Natural killer cell (primary cell): ENCODE data around the gene KAZN. TPM values are rescaled to one million over a fixed set of nuclear protein-coding genes. Genes with fewer than 3 reads are reported as not detected.

Experiments used
- ATAC-seq, 3 donors: fragments of 150-1000 bp in 2 of 3; fragments of 200-7000 bp in 1 of 3; cut with Tn5 transposase; 1 replicate in 1 of 3; 2 replicates in 2 of 3; pipeline ENCODE4 v1.10.0; 2021; ENCODE audit warnings: mild to moderate bottlenecking in 2 of 3, moderate library complexity in 2 of 3
- DNase-seq, 2 donors: peaks; one replicate each; pipeline versions ENCODE4 v3.0.0 to v3.0.0-alpha.2; 2013 to 2021; ENCODE audit warnings: mixed read lengths in 1 of 2
- H3K27ac ChIP-seq: one replicate; pipeline ENCODE4 v1.5.1; 2013; ENCODE audit warnings: mild to moderate bottlenecking, low read length
- H3K27me3 ChIP-seq: one replicate; pipeline ENCODE4 v1.6.1; 2013; ENCODE audit warnings: low read length; ENCODE audit not compliant: control insufficient read depth, insufficient read depth
- H3K36me3 ChIP-seq: one replicate; pipeline ENCODE4 v1.6.1; 2013; ENCODE audit warnings: low read length; ENCODE audit not compliant: control insufficient read depth, insufficient read depth
- H3K4me1 ChIP-seq: one replicate; pipeline ENCODE4 v1.6.1; 2013; ENCODE audit warnings: low read length; ENCODE audit not compliant: control insufficient read depth, insufficient read depth
- H3K4me3 ChIP-seq: one replicate; pipeline ENCODE4 v1.5.1; 2013; ENCODE audit warnings: low read length
- H3K9me3 ChIP-seq: one replicate; pipeline ENCODE4 v1.6.1; 2013; ENCODE audit warnings: low read length; ENCODE audit not compliant: control insufficient read depth, insufficient read depth
- H3K27ac Mint-ChIP-seq, 2 donors: one replicate each; pipeline ENCODE4 v1.8.0; 2022; ENCODE audit warnings: mild to moderate bottlenecking in 2 of 2, mixed read lengths in 2 of 2, moderate library complexity in 1 of 2
- H3K27me3 Mint-ChIP-seq, 2 donors: one replicate each; pipeline ENCODE4 v1.8.0; 2022; ENCODE audit warnings: low read depth in 2 of 2, mixed read lengths in 2 of 2
- H3K36me3 Mint-ChIP-seq: one replicate; pipeline ENCODE4 v1.8.0; 2022; ENCODE audit warnings: mixed read lengths
- H3K4me1 Mint-ChIP-seq, 2 donors: one replicate each; pipeline ENCODE4 v1.8.0; 2022; ENCODE audit warnings: mixed read lengths in 2 of 2
- H3K4me3 Mint-ChIP-seq: one replicate; pipeline ENCODE4 v1.8.0; 2022; ENCODE audit warnings: mild to moderate bottlenecking, moderate library complexity, mixed read lengths
- H3K9me3 Mint-ChIP-seq, 2 donors: one replicate each; pipeline ENCODE4 v1.8.0; 2022; ENCODE audit warnings: mixed read lengths in 2 of 2
- CTCF ChIP-seq: fragments of 200-600 bp; IDR thresholded peaks from one replicate; pipeline ENCODE4 v1.8.0; 2022; ENCODE audit warnings: antibody characterized with exemption
- WGBS: methylation state at CpG from one replicate; pipeline ENCODE4 v1.1.7; 2013; ENCODE audit warnings: missing lambda C conversion rate; ENCODE audit not compliant: insufficient coverage; 5-methylcytosine and 5-hydroxymethylcytosine counted together
- intact Hi-C: fragments of 100-400 bp; cut with micrococcal nuclease; formaldehyde crosslinking; loops from one replicate; pipeline ENCODE4 v1.14.2; 2022
- total RNA-seq, 4 donors: library from RNA; stranded (reverse); fragments of 120-200 nt in 1 of 4; gene quantifications; one replicate each; pipeline versions ENCODE4 v1.2.3 to v1.2.4, GENCODE V29; 2013 to 2022

The KAZN gene
- total RNA-seq, 3 donors from 2014 or later (not counting 1 experiment from before 2014, with no cell fraction given), result 1.2 to 2.0 (median 1.7) TPM

- Mint-ChIP-seq H3K4me1 (no peaks in the 10 kb centered on the region), H3K9me3 (no peaks in the 10 kb centered on the region), H3K4me3 (no peak overlapping the region), H3K27ac (no peak overlapping the region), H3K36me3 (no peaks in the 10 kb centered on the region), H3K27me3 (peaks cover 9 to 17% of the 10 kb centered on the region in 2 donors)
- H3K4me3 ChIP-seq, result no peak overlapping the region
- H3K27me3 ChIP-seq, result no peaks in the 10 kb centered on the region
- DNase-seq, result no peak
- no peaks in the 10 kb centered on the region for H3K4me1 ChIP-seq
- intact Hi-C loops, result no loop called here
- H3K36me3 ChIP-seq, result no peaks in the 10 kb centered on the region
- TF ChIP-seq CTCF, result no peak
- no peak for ATAC-seq
- H3K9me3 ChIP-seq, result no peaks in the 10 kb centered on the region
- H3K27ac ChIP-seq, result no peak overlapping the region
- 69% methylated on average over 2 of the region's 2 CpGs for WGBS
Measured at GRCh38 chr1:14661222-14661621, 62.7 kb downstream of the KAZN start.

DNA sequence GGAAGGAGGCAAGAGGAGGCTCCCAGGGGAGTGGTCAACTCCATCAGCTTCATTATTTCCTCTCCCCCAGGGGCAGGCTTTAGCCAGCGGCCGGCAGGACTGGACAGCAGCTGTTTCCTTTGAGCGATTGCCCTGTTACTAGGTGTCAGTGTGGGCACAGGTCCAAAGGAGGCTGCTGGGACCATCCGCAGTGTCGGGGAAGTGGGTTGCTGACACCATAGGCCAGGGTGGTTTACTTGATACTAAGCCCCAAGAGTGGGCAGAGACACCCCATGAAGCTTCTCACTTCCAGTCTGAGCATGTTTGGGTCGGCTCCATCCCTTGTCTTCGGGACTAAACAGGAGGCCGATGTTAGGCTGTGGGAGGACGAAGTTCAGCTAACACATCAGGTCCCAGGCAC lies 63.6 kb downstream of the KAZN start:
- Mint-ChIP-seq H3K27me3 (peaks cover 9 to 17% of the 10 kb centered on the region in 2 donors), H3K4me3 (no peak overlapping the region), H3K4me1 (no peaks in the 10 kb centered on the region), H3K27ac (no peak overlapping the region), H3K36me3 (no peaks in the 10 kb centered on the region), H3K9me3 (no peaks in the 10 kb centered on the region)
- Histone ChIP-seq H3K36me3 (no peaks in the 10 kb centered on the region), H3K4me1 (no peaks in the 10 kb centered on the region), H3K4me3 (no peak overlapping the region), H3K27ac (no peak overlapping the region), H3K9me3 (no peaks in the 10 kb centered on the region), H3K27me3 (no peaks in the 10 kb centered on the region)
- intact Hi-C loops, result no loop called here
- TF ChIP-seq CTCF, result no peak
- ATAC-seq, result no peak
- 94% methylated on average over 9 of the region's 9 CpGs for WGBS
- DNase-seq, result no peak

GRCh38 chr1:14663773-14664172 lies 65.3 kb downstream of the KAZN start:
- no peak for ATAC-seq
- H3K27ac Mint-ChIP-seq, result no peak overlapping the region
- 89% methylated on average over 5 of the region's 6 CpGs for WGBS

More at GRCh38 chr1:14663773-14664172, 65.3 kb downstream of the KAZN start:
- H3K27me3 Mint-ChIP-seq, result peaks cover 7 to 10% of the 10 kb centered on the region in 2 donors
- no peaks in the 10 kb centered on the region for H3K36me3 Mint-ChIP-seq
- DNase-seq, result no peak
- H3K27ac ChIP-seq, result no peak overlapping the region
- intact Hi-C loops, result no loop called here
- no peaks in the 10 kb centered on the region for H3K9me3 Mint-ChIP-seq
- H3K4me3 ChIP-seq, result no peak overlapping the region
- no peaks in the 10 kb centered on the region for H3K27me3 ChIP-seq
- H3K4me3 Mint-ChIP-seq, result no peak overlapping the region
- no peaks in the 10 kb centered on the region for H3K36me3 ChIP-seq
- H3K4me1 Mint-ChIP-seq, result no peaks in the 10 kb centered on the region
- H3K9me3 ChIP-seq, result no peaks in the 10 kb centered on the region
- no peak for TF ChIP-seq CTCF
- H3K4me1 ChIP-seq, result no peaks in the 10 kb centered on the region
